AG08396 (cell line): ENCODE measurements around the gene CLRN3.
A peak's percentile ranks its signal among the peaks of the same experiment; 100 is the strongest.

Source experiments
- DNase-seq: peaks from one replicate; pipeline ENCODE4 v3.0.0; 2012; ENCODE audit warnings: low spot score, mixed read lengths

CLRN3 gene

DNA sequence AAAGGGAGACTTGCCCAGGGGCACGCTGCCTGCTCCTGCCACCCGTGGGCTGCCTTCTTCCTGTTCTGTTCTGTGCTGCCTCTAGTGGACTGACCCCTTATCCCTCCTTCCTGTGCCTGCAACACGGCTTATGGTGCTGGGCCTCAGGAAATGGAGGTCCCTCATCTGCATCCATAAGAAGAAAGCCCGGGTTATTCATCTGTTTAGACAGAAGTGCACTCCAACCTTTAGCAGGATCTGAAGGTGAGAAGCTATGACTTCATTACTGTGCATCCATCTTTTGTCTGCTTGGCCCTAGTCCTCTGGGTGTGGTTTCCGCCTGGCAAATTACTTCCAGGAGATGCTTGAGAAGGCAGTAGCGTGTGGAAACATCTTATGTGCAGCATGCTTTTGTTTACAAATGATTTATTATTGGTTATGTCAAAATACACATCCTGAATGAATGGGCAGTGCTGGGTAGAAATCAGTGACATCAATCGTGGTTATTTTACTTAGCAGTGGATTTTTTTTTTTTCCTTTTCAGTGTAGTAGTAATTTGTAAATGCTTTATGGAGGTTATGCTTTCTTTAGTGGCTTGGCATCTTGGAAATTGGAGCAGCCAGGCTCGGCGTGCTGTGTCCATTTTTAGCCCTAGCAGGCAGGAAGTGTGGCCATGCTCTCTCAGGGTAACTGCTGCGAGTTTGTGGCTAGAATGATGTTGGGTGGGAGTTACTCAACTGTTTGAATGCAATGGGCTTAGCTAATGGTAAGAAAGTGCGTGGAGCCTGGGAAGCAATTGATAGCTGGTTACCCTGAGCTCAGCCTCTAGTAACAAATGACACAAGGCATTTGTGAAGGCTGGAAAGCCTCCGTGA lies 26.9 kb upstream of the CLRN3 start:
- DNase-seq = peak; percentile 37

DNA sequence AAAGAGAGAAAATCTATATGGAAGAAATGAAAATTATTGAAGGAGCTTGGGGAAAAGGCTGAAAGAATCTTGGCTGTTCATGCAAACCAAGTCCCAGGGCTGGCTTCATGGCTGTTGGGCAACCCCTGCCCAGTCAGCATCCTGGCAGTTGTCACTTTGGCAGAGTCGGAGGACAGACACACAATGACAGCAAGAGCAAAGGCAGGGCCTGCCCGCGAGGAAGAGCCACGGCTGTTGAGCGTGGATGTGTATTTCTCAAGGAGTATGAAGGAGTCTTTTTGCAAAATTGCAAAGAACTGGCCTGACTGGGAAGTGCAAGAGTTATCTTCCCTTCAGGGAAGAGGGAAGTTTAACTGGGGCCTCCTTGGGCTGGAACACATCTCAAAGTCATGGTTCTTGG lies 25.8 kb upstream of the CLRN3 start:
- DNase-seq = no peak

DNA sequence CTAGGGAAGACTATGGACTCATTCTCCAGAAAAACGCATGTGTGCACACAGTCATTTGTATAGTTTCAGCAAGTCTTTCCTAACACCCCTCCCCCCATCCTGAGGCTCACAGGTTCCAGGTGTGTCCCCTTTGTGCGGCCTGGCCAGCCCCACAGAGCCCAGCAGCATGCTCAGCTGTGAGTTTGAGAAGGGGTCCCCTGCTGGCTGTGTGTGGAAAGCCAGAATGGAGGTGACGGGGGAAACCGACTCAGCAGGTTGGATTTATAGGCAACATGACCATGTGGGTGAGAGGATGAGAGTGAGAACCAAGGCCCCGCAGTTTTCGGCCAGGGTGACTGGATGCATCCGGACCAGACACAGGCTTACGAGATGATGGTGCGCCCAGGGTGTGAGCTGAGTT lies 24.1 kb upstream of the CLRN3 start:
- no peak for DNase-seq

DNA sequence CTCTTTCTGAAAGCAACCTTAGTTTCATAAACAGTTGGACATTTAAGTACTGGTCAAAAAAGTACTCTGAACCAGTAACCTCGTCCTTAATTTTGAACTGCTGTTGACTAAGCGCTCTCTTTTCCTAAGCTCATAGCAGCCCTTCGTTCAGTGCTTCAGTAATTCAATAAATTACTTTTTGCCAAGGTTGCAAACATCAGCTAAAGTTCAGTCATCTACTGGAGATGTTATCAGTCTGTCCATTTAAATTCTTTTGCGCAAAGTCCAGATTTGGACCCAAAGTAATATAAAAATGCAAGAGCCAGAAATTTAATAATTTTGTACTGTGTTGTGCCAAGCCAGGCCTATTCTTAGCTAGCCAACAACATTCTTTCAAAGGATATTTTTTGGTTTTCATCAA lies 22.6 kb upstream of the CLRN3 start:
- no peak for DNase-seq

- DNase-seq = no peak
Measured at GRCh38 chr10:127913368-127913759, 20.6 kb upstream of the CLRN3 start.

GRCh38 chr10:127912607-127913367 lies 20.0 kb upstream of the CLRN3 start:
- DNase-seq = no peak

GRCh38 chr10:127911867-127912257 lies 19.1 kb upstream of the CLRN3 start:
- DNase-seq = no peak

GRCh38 chr10:127911218-127911866 lies 18.6 kb upstream of the CLRN3 start:
- no peak for DNase-seq

- no peak for DNase-seq
Measured at GRCh38 chr10:127910464-127910770, 17.7 kb upstream of the CLRN3 start.

DNA sequence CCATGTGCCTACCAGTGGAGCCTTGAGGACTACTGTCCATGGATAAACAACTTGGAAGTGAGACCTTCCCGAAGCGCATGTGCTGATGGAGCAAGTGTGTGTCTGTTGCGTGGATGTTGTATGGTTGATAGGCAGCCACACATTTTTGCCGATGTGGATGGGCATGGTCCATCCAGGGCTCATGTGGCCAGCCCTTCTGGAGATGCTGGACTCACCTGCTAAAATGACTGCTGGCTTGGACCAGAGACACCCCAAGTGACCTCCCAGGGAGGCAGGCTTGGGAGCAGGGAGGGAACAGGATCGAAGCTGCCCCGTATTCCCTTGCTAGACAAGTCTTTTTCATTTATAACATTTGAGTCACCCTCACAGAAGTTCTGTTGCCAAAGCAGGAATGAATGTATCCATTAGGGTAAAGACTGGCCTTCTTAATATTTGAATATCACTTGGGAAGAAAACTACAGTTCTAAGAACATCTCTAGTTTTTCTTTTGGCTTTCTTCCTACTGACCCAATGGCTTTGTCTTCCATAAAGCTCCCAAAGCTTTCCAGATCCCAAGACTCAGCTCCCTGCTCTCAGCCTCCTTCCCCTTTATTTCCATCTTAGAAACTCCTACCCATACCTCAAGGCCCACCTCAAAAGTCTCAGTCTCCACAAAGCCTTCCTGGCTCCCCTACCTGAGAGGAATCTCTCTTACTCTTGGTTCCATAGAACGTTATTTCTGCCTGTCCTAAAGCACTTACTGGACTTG lies 17.1 kb upstream of the CLRN3 start:
- DNase-seq = no peak

- DNase-seq = no peak
Measured at GRCh38 chr10:127908959-127909267, 16.2 kb upstream of the CLRN3 start.

DNA sequence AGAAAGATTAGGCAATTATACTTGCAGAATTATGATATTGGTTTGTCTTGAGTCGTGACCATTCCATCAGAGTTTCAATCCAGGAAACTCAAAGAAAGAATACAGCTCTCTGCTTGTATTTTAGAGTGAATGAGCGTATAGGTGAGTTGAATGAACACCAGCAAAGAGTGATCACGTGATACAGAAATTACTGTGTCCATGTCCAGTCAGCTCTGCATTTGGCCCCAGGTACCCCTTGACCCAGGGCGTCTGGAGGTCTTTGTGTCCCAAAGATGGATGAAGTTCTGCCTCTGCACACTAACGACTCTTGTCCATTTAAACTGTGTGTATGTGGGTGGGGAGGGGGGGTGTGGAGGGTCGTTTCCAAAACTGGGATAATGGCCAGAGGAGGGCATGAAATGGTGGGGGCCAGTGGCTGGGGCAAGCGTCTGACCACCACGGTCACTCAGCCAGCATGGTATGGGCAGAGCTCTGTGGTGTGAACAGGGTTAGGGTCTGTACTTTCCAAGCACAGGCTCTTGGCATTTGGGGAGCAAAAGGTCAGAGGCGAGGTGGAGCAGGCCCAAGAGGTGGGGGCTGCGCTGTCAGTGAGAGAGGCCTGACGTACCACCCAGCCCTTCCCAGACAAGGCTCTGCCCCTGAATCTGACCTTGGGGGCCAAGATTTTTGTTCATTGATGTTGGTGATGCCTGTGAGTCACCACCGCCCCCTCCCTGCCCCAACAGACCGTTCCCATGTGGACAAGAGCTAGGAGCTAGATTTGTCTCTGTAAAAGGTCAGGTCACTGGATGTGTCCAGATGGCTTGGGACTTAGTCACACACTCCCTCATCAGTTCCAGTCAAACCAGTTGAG lies 15.6 kb upstream of the CLRN3 start:
- peak; percentile 80 for DNase-seq

GRCh38 chr10:127907411-127908105 lies 14.8 kb upstream of the CLRN3 start:
- peak; percentile 44 for DNase-seq

GRCh38 chr10:127906548-127907377 lies 14.0 kb upstream of the CLRN3 start, which contains the start of gene PTPRE:
PTPRE (plus strand) TSS chr10:127907103; CDS start chr10:128040882, 133,779 bp downstream.
- DNase-seq = peak; percentile 93

- DNase-seq = no peak
Measured at GRCh38 chr10:127905848-127906261, 13.1 kb upstream of the CLRN3 start.

GRCh38 chr10:127905001-127905847 lies 12.5 kb upstream of the CLRN3 start:
- no peak for DNase-seq

DNA sequence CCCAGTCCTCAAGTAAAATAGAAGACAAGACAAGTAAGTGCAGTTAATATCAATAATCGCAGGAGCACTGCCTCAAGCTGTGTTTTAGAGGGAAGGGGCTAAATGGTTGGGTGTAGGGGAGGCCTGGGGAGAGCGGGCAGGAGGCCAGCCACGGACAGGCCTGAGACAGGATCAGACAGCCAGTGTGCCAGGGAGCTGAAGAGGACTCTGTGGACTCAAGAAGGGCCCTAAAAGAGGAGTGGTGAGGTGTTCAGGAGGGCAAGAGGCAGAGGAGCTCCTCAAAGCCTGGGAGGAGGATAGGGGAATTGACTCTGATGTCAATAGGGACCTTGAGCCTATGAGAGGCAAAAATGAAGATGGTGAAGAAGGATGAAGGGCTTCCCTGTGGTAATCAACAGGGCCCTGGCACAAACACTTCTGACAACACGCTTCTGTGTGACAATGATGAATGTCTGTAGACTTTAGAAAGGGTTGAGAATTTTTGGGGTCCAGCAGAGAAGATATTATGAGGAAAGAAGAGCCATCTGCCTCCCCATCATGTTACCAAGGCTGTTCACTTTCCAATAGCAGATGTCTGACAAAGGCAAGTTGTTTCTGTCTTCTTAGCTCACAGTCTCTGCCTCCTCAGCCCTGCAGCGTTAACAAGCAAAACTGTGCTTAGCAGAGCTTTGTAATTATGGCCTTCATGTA lies 11.7 kb upstream of the CLRN3 start:
- no peak for DNase-seq

DNA sequence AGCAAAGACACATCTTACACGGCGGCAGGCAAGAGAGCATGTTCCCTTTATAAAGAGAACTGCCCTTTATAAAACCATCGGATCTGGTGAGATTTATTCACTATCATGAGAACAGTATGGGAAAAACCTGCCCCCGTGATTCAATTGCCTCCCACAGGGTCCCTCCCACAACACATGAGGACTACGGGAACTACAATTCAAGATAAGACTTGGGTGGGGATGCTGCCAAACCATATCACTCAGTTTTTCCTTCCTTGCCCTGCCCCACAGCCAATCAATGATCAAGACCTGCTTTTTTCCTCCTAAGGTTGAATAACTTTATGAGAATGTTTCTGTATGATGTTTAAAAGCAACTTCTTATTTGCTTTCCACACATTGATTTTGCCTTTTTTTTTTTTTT lies 11.0 kb upstream of the CLRN3 start:
- DNase-seq = no peak
